Fibroblast of skin of left biceps (primary cell): ENCODE measurements around the gene DLGAP4.

Source experiments
- DNase-seq, 2 experiments: peaks; one replicate each; pipeline ENCODE4 v3.0.0-alpha.2; 2013; ENCODE audit warnings: low read depth in 2 of 2

The DLGAP4 gene

DNA sequence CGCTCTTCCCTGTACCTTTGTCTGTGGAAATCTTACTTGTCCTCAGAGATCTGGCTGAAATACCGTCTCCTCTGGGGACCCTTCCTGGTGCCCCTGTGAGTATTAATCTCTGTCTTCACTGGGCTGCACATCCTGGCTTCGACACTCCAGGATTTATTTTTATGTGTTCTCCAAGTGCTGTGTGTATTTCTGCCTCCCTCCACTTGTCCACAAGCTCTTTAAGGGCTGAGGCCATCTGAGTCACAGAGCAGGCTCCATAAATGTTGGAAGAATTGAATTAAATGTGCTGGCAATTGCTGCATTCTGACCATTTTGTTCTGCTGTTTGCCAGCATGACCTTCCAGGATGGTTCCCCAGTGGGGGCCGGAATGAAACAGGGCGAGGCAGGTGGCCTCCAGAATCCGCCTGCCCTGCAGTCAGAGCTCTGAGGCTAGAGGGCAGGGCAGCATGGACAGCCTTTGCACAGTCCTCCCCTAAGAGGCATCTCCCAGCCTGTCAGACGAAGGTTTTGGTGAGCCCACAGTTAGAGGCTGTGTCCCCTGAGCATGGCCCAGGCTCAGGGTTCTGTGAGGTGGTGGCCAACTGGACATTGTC is 105.8 kb downstream of the DLGAP4 start:
- DNase-seq: no peak

- no peak for DNase-seq
Observed at GRCh38 chr20:36415475-36416002, 109.4 kb downstream of the DLGAP4 start.

DNA sequence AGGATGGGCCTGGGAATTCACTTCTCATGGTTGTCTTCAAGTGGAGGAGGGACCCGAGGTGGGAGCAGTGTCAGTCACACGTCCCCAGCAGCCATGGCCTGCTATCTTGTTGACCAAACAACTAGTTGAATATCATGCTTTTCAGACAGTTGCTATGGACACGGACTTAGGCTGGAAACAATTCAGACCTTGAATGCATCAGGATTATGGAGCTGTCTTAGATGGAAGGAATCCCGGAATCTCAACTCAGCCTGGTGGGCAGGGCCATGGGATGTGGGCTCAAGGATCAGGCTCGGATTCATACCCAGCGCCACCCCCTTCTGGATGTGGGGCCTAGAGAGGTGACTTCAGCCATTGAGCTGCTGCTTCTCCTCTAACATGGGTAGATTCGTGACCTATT is 112.6 kb downstream of the DLGAP4 start:
- no peak for DNase-seq

GRCh38 chr20:36421641-36422040 is 115.5 kb downstream of the DLGAP4 start:
- DNase-seq: no peak

- DNase-seq: no peak
Observed at GRCh38 chr20:36424314-36424713, 118.2 kb downstream of the DLGAP4 start.

GRCh38 chr20:36425166-36425565 is 119.0 kb downstream of the DLGAP4 start:
- DNase-seq: no peak

DNA sequence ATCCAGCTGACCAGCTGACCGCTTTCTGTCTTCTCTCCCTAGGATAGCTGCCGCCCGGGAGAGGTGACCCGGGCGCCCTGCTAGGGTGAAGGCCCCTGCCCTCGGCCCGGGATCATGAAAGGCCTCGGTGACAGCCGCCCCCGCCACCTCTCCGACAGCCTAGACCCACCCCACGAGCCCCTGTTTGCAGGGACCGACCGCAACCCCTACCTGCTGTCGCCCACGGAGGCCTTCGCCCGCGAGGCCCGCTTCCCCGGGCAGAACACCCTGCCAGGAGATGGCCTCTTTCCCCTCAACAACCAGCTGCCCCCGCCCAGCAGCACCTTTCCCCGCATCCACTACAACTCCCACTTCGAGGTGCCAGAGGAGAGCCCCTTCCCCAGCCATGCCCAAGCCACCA is 125.5 kb downstream of the DLGAP4 start:
- no peak for DNase-seq

GRCh38 chr20:36432096-36432495 is 126.0 kb downstream of the DLGAP4 start:
- no peak for DNase-seq

DNA sequence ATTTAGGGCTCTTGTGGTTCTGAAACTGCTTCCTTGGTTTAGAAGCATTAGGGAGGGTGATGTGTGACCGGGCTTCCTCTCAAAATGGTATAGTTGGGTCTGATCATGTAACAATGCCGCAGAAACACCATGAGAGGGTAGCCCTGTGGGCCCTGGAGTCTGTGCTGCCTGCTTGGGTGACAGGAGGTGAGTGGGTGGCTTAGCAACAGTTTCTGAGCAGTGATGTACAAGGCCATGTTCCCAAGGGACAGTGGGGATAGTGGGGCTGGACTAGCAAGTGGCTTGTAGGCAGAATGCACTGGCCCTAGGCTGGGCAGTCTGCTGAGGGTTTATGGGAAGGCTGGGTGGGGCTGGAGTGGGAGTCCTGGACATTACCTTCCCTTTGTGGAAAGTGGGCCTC is 128.2 kb downstream of the DLGAP4 start:
- no peak for DNase-seq

- DNase-seq: no peak
Observed at GRCh38 chr20:36435124-36435523, 129.0 kb downstream of the DLGAP4 start.

- no peak for DNase-seq
Observed at GRCh38 chr20:36435592-36436541, 129.7 kb downstream of the DLGAP4 start.

- no peak for DNase-seq
Observed at GRCh38 chr20:36439040-36439730, 133.0 kb downstream of the DLGAP4 start.

DNA sequence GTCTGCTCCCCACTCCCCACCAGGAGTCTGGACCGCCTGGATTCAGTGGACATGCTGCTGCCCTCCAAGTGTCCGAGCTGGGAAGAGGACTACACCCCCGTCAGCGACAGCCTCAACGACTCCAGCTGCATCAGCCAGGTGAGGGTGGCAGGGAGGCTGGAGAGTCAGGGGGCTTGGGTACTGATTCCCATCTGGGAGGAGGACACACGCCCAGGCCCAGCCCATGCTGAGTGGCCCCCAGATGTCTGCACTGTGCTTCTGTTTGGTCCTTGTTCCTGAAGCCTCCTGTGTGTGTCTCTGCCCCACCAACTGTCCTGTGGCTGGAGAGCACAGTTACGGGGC is 133.6 kb downstream of the DLGAP4 start:
- no peak for DNase-seq

DNA sequence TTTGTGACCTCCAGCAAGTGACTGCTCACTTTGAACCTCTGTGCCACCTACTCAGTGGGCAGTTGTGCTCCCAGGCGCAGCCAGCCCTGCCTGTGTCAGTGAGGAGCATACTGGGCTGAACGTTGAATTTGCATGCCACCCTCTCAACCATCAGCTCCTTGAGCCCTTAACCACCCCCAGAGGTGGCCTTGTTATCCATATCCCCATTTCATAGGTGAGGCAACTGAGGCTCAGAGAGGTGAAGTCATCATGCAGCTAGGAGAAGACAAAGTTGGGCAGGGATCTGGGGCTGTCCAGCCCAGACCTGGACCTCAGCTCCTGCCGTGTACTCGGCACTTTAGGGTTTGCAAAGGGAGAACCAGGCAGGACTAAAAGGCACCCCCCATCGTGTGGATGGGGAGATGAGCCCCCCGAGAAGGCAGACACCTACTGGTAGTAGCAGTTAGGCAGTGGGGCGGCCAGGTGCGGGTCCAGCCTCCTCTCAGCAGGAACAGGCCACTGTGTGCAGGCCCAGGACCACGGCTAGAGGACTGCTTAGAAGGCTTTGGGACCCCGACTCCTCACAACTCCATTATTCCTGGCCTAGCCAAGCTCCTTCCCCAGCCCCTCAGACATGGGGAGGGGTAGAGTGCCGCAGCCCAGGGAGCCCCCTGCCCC is 134.4 kb downstream of the DLGAP4 start:
- no peak for DNase-seq

DNA sequence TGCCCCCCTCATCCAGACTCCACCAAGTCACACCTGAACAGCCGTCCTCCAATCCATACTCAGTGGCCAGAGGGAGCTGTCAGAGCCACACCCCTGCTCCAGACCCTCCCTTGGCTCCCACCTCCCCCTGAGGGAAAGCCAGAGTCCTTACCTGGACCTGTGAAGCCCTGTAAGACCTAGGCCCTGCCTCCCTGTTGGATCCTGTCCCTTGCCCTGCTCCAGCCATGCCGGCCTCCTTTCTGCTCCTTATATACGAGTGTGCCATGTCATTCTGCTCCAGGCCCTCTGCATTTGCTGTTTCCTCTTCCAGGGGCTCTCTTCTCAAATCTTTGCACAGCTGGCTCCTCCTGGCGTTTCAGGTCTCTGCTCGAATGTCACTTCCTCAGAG is 134.9 kb downstream of the DLGAP4 start:
- no peak for DNase-seq

DNA sequence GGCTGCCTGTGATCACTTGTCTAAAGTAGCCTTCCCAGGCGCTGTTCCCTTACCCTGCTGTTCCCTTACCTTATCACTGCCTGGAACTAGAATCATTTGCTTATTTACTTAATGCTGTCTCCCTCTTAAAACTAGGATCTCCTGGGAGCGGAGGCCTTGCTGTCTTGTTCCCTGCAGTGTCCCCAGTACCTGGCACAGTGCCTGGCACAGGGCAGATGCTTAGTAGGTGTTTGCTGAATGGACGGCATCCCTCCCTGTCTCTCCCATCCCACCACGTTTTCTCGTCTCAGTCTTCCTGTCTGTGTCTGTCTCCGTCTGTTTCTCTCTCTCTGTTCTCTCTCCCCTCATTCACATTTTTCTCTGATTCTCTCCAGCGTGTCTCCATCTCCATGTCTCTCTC is 135.3 kb downstream of the DLGAP4 start:
- DNase-seq: no peak

GRCh38 chr20:36445847-36446246 is 139.7 kb downstream of the DLGAP4 start:
- no peak for DNase-seq

GRCh38 chr20:36446557-36446956 is 140.4 kb downstream of the DLGAP4 start:
- no peak for DNase-seq

DNA sequence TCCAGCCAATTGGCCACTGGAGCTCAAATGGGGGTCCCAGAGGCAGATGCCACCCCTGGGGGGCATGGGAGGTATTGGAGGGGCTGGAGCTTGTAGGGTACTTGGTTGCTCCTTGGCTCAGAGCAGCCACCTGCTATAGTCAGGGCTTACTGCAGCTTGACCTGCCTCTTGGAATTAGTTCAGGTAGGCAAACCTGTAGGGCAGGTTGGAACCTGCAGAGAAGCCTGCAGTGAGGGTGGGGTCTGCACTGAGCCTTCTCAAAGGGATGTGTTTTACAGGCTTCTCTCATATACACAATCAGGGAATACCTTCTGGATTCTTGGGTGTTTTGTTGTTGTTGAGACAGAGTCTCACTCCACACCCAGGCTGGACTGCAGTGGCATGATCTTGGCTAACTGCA is 141.0 kb downstream of the DLGAP4 start:
- DNase-seq: no peak

DNA sequence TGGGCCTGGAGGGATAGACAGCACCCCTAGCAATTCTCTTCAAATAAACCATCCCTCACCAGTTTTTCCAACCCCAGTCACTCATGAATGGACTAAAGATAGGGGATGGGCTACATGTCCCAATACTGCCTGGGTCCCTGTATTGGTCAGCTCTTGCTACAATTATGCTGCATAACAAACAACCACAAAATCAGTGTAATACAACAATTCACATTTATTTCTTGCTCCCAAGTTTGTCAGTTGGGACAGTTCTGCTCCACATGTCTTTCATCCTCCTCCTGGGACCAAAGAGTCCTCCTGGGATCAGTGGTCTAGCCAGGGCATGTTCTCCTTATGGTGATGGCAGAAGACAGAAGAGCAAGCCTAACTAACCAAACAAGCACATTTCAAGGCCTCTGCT is 143.5 kb downstream of the DLGAP4 start:
- no peak for DNase-seq

DNA sequence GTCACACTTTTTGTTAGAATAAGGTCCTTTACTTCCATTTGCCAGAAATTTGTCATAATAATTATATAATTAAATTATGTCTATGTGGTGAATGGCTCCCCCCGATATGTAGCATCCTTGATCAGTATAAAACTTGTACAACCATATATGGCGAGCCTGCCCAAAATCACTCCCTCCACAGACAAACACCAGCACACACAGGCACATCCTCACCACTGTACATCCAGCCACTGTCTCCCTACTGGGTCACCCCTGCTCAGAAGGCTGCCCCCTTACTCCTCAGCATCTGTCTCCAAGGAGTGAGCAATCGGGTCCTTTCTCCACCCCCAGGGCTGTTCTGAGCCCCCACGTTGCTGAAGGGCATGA is 148.2 kb downstream of the DLGAP4 start:
- no peak for DNase-seq
